KMS-11 (cell line): ENCODE data around the gene TRAPPC5.
"Not testable (repeated sequence)": the region's sequence is repeated elsewhere in the genome, so short reads cannot be mapped to it uniquely, and the experiment has no call there.

Experiments
- H2AFZ ChIP-seq: fragments of 200-600 bp; sonication (generic); 2 replicates; pipeline ENCODE4 v1.6.1; 2016; ENCODE audit warnings: antibody characterized with exemption, mixed run types, low read depth
- H3K27ac ChIP-seq: fragments of 200-600 bp; sonication (generic); 2 replicates; pipeline ENCODE4 v1.6.1; 2016; ENCODE audit warnings: mild to moderate bottlenecking, mixed run types
- H3K27me3 ChIP-seq: fragments of 200-600 bp; sonication (generic); 2 replicates; pipeline ENCODE4 v1.6.1; 2017; ENCODE audit warnings: mild to moderate bottlenecking, low read depth, mixed run types, moderate library complexity; ENCODE audit not compliant: insufficient read depth
- H3K36me3 ChIP-seq: fragments of 200-600 bp; sonication (generic); 2 replicates; pipeline ENCODE4 v1.6.1; 2017; ENCODE audit warnings: mild to moderate bottlenecking, mixed run types; ENCODE audit not compliant: insufficient read depth
- H3K4me1 ChIP-seq: fragments of 200-600 bp; sonication (generic); 2 replicates; pipeline ENCODE4 v1.6.1; 2016; ENCODE audit warnings: mild to moderate bottlenecking, low read depth, mixed run types; ENCODE audit not compliant: poor library complexity, severe bottlenecking
- H3K4me2 ChIP-seq: fragments of 200-600 bp; sonication (generic); 2 replicates; pipeline ENCODE4 v1.7.0; 2016; ENCODE audit warnings: mild to moderate bottlenecking, mixed run types
- H3K4me3 ChIP-seq: fragments of 200-600 bp; sonication (generic); IDR thresholded peaks from 2 replicates; pipeline ENCODE4 v1.6.1; 2017; ENCODE audit warnings: low read depth, low read length, mixed read lengths; ENCODE audit not compliant: insufficient read depth
- H3K79me2 ChIP-seq: fragments of 200-600 bp; sonication (generic); 2 replicates; pipeline ENCODE4 v1.6.1; 2016; ENCODE audit warnings: low read depth, mixed run types; ENCODE audit not compliant: insufficient read depth
- H3K9ac ChIP-seq: fragments of 200-600 bp; sonication (generic); 2 replicates; pipeline ENCODE4 v1.6.1; 2016; ENCODE audit warnings: mild to moderate bottlenecking, mixed run types
- H4K20me1 ChIP-seq: fragments of 200-600 bp; sonication (generic); 2 replicates; pipeline ENCODE4 v1.6.1; 2016; ENCODE audit warnings: mild to moderate bottlenecking, mixed run types; ENCODE audit not compliant: insufficient read depth
- CTCF ChIP-seq: fragments of 200-600 bp; sonication (generic); conservative IDR thresholded peaks from 2 replicates; pipeline ENCODE4 v1.6.1; 2017; ENCODE audit warnings: low read depth, mild to moderate bottlenecking, antibody characterized with exemption, low read length, moderate library complexity, mixed read lengths

TRAPPC5 gene

GRCh38 chr19:7642295-7643030 is 38.2 kb upstream of the TRAPPC5 start:
- H3K36me3 ChIP-seq = no peaks in the 10 kb centered on the region
- no peak overlapping the region for H2AFZ ChIP-seq
- H3K4me2 ChIP-seq = no peak overlapping the region
- H3K4me3 ChIP-seq = no peak overlapping the region
- no peaks in the 10 kb centered on the region for H3K27me3 ChIP-seq
- no peaks in the 10 kb centered on the region for H3K4me1 ChIP-seq
- no peaks in the 10 kb centered on the region for H4K20me1 ChIP-seq
- H3K27ac ChIP-seq = no peak overlapping the region
- TF ChIP-seq CTCF = no peak
- no peaks in the 10 kb centered on the region for H3K79me2 ChIP-seq
- no peak overlapping the region for H3K9ac ChIP-seq

GRCh38 chr19:7643031-7643415 is 37.6 kb upstream of the TRAPPC5 start:
- Histone ChIP-seq H3K79me2 (no peaks in the 10 kb centered on the region), H3K4me1 (no peaks in the 10 kb centered on the region), H2AFZ (no peak overlapping the region), H3K4me2 (no peak overlapping the region), H3K36me3 (no peaks in the 10 kb centered on the region), H3K9ac (no peak overlapping the region), H3K27ac (no peak overlapping the region), H3K4me3 (no peak overlapping the region), H3K27me3 (no peaks in the 10 kb centered on the region), H4K20me1 (no peaks in the 10 kb centered on the region)
- TF ChIP-seq CTCF = no peak

GRCh38 chr19:7643629-7644549 is 36.7 kb upstream of the TRAPPC5 start:
- not testable (repeated sequence) for H3K27ac ChIP-seq, H2AFZ ChIP-seq

GRCh38 chr19:7644550-7644877 is 36.1 kb upstream of the TRAPPC5 start:
- H3K36me3 ChIP-seq = no peaks in the 10 kb centered on the region
- no peak for TF ChIP-seq CTCF

More at GRCh38 chr19:7643629-7644549, 36.7 kb upstream of the TRAPPC5 start:
- H4K20me1 ChIP-seq, H3K4me2 ChIP-seq, H3K4me1 ChIP-seq, H3K36me3 ChIP-seq, H3K9ac ChIP-seq, H3K4me3 ChIP-seq, H3K27me3 ChIP-seq, H3K79me2 ChIP-seq: not testable (repeated sequence)

GRCh38 chr19:7645163-7645562 is 35.5 kb upstream of the TRAPPC5 start:
- Histone ChIP-seq H3K79me2 (no peaks in the 10 kb centered on the region), H3K27ac (no peak overlapping the region), H3K4me3 (no peak overlapping the region), H3K27me3 (no peaks in the 10 kb centered on the region), H2AFZ (no peak overlapping the region), H3K4me1 (no peaks in the 10 kb centered on the region), H3K9ac (no peak overlapping the region), H3K36me3 (no peaks in the 10 kb centered on the region), H4K20me1 (no peaks in the 10 kb centered on the region), H3K4me2 (no peak overlapping the region)
- TF ChIP-seq CTCF = no peak

More at GRCh38 chr19:7644550-7644877, 36.1 kb upstream of the TRAPPC5 start:
- H3K9ac ChIP-seq = no peak overlapping the region
- H2AFZ ChIP-seq = no peak overlapping the region
- H3K4me2 ChIP-seq = no peak overlapping the region
- no peaks in the 10 kb centered on the region for H3K27me3 ChIP-seq
- H3K4me3 ChIP-seq = no peak overlapping the region
- no peaks in the 10 kb centered on the region for H4K20me1 ChIP-seq
- no peaks in the 10 kb centered on the region for H3K79me2 ChIP-seq
- no peaks in the 10 kb centered on the region for H3K4me1 ChIP-seq
- H3K27ac ChIP-seq = no peak overlapping the region
